Measurements from ENCODE around the gene NUDT22. TPM values are rescaled to one million over a fixed set of nuclear protein-coding genes. Genes with fewer than 3 reads are reported as not detected.

NUDT22 gene
- total RNA-seq, 1 donor from 2014 or later, result 40.7 TPM

Other genes with a start within 250 kb of the NUDT22 start
- 77.9 and 78.5 TPM in 2 replicates for gene OTUB1, start 239.8 kb upstream of the NUDT22 start, total RNA-seq
- 0.20 and 0.41 TPM in 2 replicates for gene FLRT1, start 190.3 kb upstream of the NUDT22 start, total RNA-seq
- 3.4 and 5.1 TPM in 2 replicates for gene MACROD1, start 60.2 kb upstream of the NUDT22 start, total RNA-seq
- gene STIP1, start 40.1 kb upstream of the NUDT22 start, total RNA-seq, result 179 and 200 TPM in 2 replicates
- gene FERMT3, start 19.6 kb upstream of the NUDT22 start, total RNA-seq, result 1.3 and 1.6 TPM in 2 replicates
- 28.8 and 29.4 TPM in 2 replicates for gene TRPT1, start 88 bp upstream of the NUDT22 start, total RNA-seq
- 23.8 and 25.7 TPM in 2 replicates for gene DNAJC4, start 4.3 kb downstream of the NUDT22 start, total RNA-seq
- 30.4 and 36.8 TPM in 2 replicates for gene VEGFB, start 8.3 kb downstream of the NUDT22 start, total RNA-seq
- gene FKBP2, start 14.8 kb downstream of the NUDT22 start, total RNA-seq, result 41.5 and 45.6 TPM in 2 replicates
- gene PPP1R14B, start 20.7 kb downstream of the NUDT22 start, total RNA-seq, result 338 and 370 TPM in 2 replicates
- 48.7 and 50.9 TPM in 2 replicates for gene PLCB3, start 25.3 kb downstream of the NUDT22 start, total RNA-seq
- 43.6 and 46.6 TPM in 2 replicates for gene BAD, start 58.4 kb downstream of the NUDT22 start, total RNA-seq
- gene GPR137, start 59.6 kb downstream of the NUDT22 start, total RNA-seq, result 46.8 and 48.5 TPM in 2 replicates
- gene KCNK4, start 65.0 kb downstream of the NUDT22 start, total RNA-seq, result 0.52 TPM in 1 of 2 replicates, not detected in the other
- not detected in 2 replicates for gene CATSPERZ, start 74.1 kb downstream of the NUDT22 start, total RNA-seq
- gene ESRRA, start 79.2 kb downstream of the NUDT22 start, total RNA-seq, result 25.0 and 26.3 TPM in 2 replicates
- 130 and 146 TPM in 2 replicates for gene TRMT112, start 91.3 kb downstream of the NUDT22 start, total RNA-seq
- 243 and 263 TPM in 2 replicates for gene PRDX5, start 91.8 kb downstream of the NUDT22 start, total RNA-seq
- gene CCDC88B, start 113.9 kb downstream of the NUDT22 start, total RNA-seq, result 1.2 and 1.6 TPM in 2 replicates
- gene RPS6KA4, start 132.9 kb downstream of the NUDT22 start, total RNA-seq, result 30.7 and 36.2 TPM in 2 replicates